ENCODE results near the gene SLC17A7.

The SLC17A7 gene

DNA sequence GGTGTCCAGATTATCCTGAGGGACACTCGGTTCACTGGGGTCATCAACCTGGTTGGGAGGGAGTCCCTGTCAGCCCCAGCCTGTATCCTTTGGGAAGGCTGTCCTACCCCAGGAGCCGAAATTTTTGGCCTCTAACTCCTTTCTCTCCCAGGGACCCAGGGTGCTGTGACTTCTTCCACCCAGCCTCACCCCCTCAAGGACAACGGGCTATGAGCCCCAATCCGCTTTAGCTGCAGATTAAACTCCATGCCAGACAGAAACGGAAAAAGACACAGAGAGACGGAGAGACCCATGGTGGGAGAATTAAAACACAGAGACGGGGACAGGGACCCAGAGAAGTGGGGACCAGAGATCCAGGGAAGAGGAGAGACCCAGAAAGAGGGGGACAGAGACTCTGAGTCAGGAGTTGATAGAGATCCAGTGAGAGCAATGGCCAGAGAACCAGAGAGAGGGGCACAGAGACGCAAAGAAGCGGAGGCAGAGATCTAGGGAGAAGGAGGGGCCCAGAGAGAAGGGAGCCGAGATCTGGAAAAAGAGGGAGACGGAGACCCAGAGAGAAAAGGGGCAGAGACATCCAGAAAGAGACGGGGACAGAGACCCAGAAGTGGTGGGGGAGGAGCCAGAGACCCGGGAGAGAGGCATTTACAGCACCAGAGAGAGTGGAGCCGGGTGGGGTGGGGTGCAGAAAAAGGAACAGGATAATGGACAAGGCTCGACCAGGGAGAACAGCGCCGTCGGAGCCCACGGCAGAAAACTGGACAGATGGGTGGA, 703 bp downstream of the SLC17A7 start:
- no peaks in the 10 kb centered on the region for H4K20me1 ChIP-seq (ENCODE audit: insufficient read depth, low read length)
- no peak overlapping the region for H2AFZ ChIP-seq (ENCODE audit: low read depth, low read length)
- peaks cover 48% of the 10 kb centered on the region for H3K27me3 ChIP-seq (ENCODE audit: low read depth, low read length)
- H3K27ac ChIP-seq (ENCODE audit: low read length) = no peak overlapping the region
- H3K9ac ChIP-seq (ENCODE audit: low read length) = no peak overlapping the region
- no peak for TF ChIP-seq EZH2phosphoT487 (IDR thresholded peaks at IDR 0.05; ENCODE audit: low read depth)
- TF ChIP-seq, protein P1, sequence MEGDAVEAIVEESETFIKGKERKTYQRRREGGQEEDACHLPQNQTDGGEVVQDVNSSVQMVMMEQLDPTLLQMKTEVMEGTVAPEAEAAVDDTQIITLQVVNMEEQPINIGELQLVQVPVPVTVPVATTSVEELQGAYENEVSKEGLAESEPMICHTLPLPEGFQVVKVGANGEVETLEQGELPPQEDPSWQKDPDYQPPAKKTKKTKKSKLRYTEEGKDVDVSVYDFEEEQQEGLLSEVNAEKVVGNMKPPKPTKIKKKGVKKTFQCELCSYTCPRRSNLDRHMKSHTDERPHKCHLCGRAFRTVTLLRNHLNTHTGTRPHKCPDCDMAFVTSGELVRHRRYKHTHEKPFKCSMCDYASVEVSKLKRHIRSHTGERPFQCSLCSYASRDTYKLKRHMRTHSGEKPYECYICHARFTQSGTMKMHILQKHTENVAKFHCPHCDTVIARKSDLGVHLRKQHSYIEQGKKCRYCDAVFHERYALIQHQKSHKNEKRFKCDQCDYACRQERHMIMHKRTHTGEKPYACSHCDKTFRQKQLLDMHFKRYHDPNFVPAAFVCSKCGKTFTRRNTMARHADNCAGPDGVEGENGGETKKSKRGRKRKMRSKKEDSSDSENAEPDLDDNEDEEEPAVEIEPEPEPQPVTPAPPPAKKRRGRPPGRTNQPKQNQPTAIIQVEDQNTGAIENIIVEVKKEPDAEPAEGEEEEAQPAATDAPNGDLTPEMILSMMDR (IDR thresholded peaks at IDR 0.05; ENCODE audit: low read depth, low read length) = no peak
- no peaks in the 10 kb centered on the region for H3K36me3 ChIP-seq (replicated peaks; ENCODE audit: low read depth, low read length)
- no peaks in the 10 kb centered on the region for H3K79me2 ChIP-seq (ENCODE audit: low read length)
- H3K4me3 ChIP-seq (ENCODE audit: low read length) = no peak overlapping the region
- H3K4me1 ChIP-seq (ENCODE audit: low read length) = peaks cover 4% of the 10 kb centered on the region; the same call in 1 of the 2 replicates
- no peaks in the 10 kb centered on the region for H3K9me3 ChIP-seq (ENCODE audit: insufficient read depth, low read length)
- H3K4me2 ChIP-seq (ENCODE audit: low read length) = no peak overlapping the region

DNA sequence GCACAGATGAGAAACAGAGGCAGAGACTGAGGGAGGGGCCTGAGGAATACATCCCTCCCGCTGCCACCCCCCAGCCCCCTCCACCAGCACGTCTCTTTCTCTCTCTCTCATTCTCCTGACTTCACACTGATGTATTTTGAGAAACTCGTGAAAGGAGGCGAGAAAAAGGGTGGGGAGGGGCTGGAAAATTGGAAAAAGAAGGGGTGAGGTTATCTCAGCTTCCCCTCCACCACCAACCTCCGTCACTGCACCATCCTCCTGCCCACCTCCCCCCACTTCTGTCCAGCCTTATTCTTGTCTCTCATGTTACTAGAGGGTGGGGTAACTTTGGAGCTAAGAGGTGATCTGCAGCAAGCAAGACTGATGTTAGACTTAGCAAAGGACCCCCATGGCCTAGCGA, 1.5 kb downstream of the SLC17A7 start:
- Histone ChIP-seq H3K27ac (ENCODE audit: low read length) (no peak overlapping the region), H4K20me1 (ENCODE audit: insufficient read depth, low read length) (no peaks in the 10 kb centered on the region), H3K4me1 (ENCODE audit: low read length) (peaks cover 4% of the 10 kb centered on the region; the same call in 1 of the 2 replicates), H3K36me3 (replicated peaks; ENCODE audit: low read depth, low read length) (no peaks in the 10 kb centered on the region), H3K9me3 (ENCODE audit: insufficient read depth, low read length) (no peaks in the 10 kb centered on the region), H3K4me3 (ENCODE audit: low read length) (no peak overlapping the region), H3K27me3 (ENCODE audit: low read depth, low read length) (peaks cover 48% of the 10 kb centered on the region), H3K9ac (ENCODE audit: low read length) (no peak overlapping the region), H2AFZ (ENCODE audit: low read depth, low read length) (no peak overlapping the region), H3K4me2 (ENCODE audit: low read length) (no peak overlapping the region), H3K79me2 (ENCODE audit: low read length) (no peaks in the 10 kb centered on the region)
- TF ChIP-seq, protein P1 (IDR thresholded peaks at IDR 0.05; ENCODE audit: low read depth, low read length) = no peak
- no peak for TF ChIP-seq EZH2phosphoT487 (IDR thresholded peaks at IDR 0.05; ENCODE audit: low read depth)

DNA sequence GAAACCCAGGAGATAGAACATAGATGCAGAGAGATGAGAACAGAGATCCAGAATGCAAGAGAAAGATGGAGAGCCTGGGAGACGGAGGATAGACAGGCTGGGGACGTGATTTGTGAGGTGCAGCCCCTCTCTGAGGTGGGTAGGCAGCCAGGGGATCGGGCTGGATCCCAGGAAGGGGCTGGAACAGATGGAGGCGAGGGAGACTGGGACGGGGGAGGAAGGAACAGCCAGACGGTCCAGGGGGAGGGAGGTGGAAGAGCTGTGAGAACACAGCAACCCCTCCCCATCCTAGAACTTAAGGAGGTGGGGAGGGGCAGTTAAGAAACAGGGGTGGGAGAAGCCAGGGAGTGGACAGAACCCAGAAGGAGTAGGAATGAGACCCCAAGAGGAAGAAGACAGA, 3.1 kb downstream of the SLC17A7 start:
- Histone ChIP-seq H3K4me2 (ENCODE audit: low read length) (no peak overlapping the region), H3K9ac (ENCODE audit: low read length) (no peak overlapping the region), H3K27me3 (ENCODE audit: low read depth, low read length) (peaks cover 48% of the 10 kb centered on the region), H3K36me3 (replicated peaks; ENCODE audit: low read depth, low read length) (no peaks in the 10 kb centered on the region), H3K27ac (ENCODE audit: low read length) (no peak overlapping the region), H3K79me2 (ENCODE audit: low read length) (no peaks in the 10 kb centered on the region), H3K9me3 (ENCODE audit: insufficient read depth, low read length) (no peaks in the 10 kb centered on the region), H2AFZ (ENCODE audit: low read depth, low read length) (no peak overlapping the region), H3K4me3 (ENCODE audit: low read length) (no peak overlapping the region), H4K20me1 (ENCODE audit: insufficient read depth, low read length) (no peaks in the 10 kb centered on the region), H3K4me1 (ENCODE audit: low read length) (peaks cover 4% of the 10 kb centered on the region; the same call in 1 of the 2 replicates)
- TF ChIP-seq EZH2phosphoT487 (IDR thresholded peaks at IDR 0.05; ENCODE audit: low read depth) = no peak
- TF ChIP-seq, protein P1 (IDR thresholded peaks at IDR 0.05; ENCODE audit: low read depth, low read length) = no peak

DNA sequence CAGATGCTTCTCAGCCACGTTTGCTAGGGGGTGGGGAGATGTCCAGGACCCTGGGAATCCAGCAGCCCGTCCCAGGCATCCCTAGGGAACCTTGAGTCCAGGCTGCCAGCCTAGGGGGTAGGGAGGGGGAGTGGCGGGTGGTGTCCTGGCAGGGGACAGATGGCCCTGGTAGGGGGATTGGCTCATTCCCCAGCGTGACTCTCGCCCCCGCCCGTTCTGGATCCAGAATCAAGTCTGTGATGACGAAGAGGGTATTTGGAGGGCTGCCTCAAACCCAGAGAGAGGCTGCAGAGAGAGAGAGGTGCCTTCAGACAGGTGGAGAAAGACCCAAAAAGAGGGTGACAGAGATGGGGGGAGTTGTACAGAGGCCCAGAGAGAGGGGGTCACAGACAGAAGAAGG, 4.1 kb downstream of the SLC17A7 start:
- H3K36me3 ChIP-seq (replicated peaks; ENCODE audit: low read depth, low read length) = no peaks in the 10 kb centered on the region
- no peak overlapping the region for H3K4me3 ChIP-seq (ENCODE audit: low read length)
- no peak overlapping the region for H3K9ac ChIP-seq (ENCODE audit: low read length)
- H3K4me2 ChIP-seq (ENCODE audit: low read length) = no peak overlapping the region
- no peaks in the 10 kb centered on the region for H4K20me1 ChIP-seq (ENCODE audit: insufficient read depth, low read length)
- no peaks in the 10 kb centered on the region for H3K79me2 ChIP-seq (ENCODE audit: low read length)
- TF ChIP-seq, protein P1 (IDR thresholded peaks at IDR 0.05; ENCODE audit: low read depth, low read length) = no peak
- TF ChIP-seq EZH2phosphoT487 (IDR thresholded peaks at IDR 0.05; ENCODE audit: low read depth) = no peak
- peaks cover 45% of the 10 kb centered on the region for H3K27me3 ChIP-seq (ENCODE audit: low read depth, low read length)
- H2AFZ ChIP-seq (ENCODE audit: low read depth, low read length) = no peak overlapping the region
- peaks cover under 1% of the 10 kb centered on the region; the same call in 1 of the 2 replicates for H3K4me1 ChIP-seq (ENCODE audit: low read length)
- no peaks in the 10 kb centered on the region for H3K9me3 ChIP-seq (ENCODE audit: insufficient read depth, low read length)
- no peak overlapping the region for H3K27ac ChIP-seq (ENCODE audit: low read length)
